ENCODE results near the gene PMEPA1. TPM values are rescaled to one million over a fixed set of nuclear protein-coding genes. Genes with fewer than 3 reads are reported as not detected.

PMEPA1 gene
- total RNA-seq, 1 donor from 2014 or later: 49.4 TPM

DNA sequence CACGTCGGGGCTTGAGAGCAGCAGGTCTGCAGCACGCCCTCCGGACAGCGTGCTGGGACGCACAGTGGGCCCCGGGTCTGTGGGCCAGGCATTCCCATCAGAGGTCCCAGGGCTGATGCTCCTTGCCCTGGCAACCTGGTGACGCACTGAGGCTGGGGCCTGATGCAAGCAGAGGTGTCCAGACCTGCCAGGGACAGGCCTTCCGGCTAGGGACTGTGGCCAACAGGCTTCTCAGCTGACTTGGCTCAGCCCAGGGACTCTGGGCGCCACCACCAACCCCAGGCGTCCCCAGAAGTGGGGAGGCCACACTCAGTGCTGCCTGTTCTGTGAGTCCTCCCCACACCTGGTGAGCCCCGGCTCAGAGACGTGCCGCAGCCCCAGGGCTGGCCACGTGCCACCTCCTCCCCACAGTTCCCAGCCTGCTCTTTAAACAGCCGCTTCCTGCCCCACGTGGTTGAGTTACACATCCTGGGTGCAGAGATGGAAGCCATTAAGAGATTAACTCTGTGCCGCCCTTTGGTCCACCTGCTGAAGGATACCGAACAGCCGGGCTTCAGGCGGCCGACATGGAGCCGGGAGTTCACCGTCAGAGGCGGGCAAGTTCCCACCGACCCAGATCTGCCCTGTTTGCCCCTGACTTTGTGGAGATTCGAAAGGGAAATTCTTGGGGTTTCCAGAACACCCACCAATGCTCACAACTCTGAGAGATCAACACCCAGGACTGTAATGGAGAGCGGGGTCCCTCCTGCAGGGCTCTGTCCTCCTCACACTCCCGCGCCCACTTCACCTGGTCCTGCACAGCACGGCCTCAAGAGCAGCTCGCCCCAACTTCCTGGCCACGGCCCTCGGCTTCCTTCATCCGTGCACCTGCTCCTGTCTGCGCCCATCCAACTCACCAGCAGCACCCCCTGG lies 52.0 kb downstream of the PMEPA1 start:
- Histone ChIP-seq H4K20me1 (ENCODE audit: insufficient read depth, low read length) (peaks cover 98% of the 10 kb centered on the region), H3K4me2 (ENCODE audit: low read length) (no peak overlapping the region), H3K79me2 (ENCODE audit: insufficient read depth, low read length) (peaks cover 79% of the 10 kb centered on the region), H3K36me3 (ENCODE audit: insufficient read depth, low read length) (peaks cover 6% of the 10 kb centered on the region), H2AFZ (ENCODE audit: low read depth, low read length) (no peak overlapping the region), H3K4me1 (ENCODE audit: insufficient read depth, low read length) (peaks cover 15% of the 10 kb centered on the region), H3K9me3 (ENCODE audit: insufficient read depth, low read depth, low read length) (no peaks in the 10 kb centered on the region), H3K9ac (ENCODE audit: low read length) (no peak overlapping the region), H3K27me3 (ENCODE audit: insufficient read depth, low read length) (no peaks in the 10 kb centered on the region), H3K27ac (ENCODE audit: low read depth, low read length) (no peak overlapping the region), H3K4me3 (ENCODE audit: insufficient read depth, low read depth, low read length) (no peak overlapping the region)
- no peak overlapping the region for H3K4me3 Mint-ChIP-seq (ENCODE audit: unreplicated experiment)
- no peak overlapping the region for H3K27ac Mint-ChIP-seq (ENCODE audit: unreplicated experiment)
- peaks cover 9% of the 10 kb centered on the region for H3K4me1 Mint-ChIP-seq (ENCODE audit: low read depth, unreplicated experiment)
- H3K9me3 Mint-ChIP-seq (ENCODE audit: unreplicated experiment): no peaks in the 10 kb centered on the region
- FAIRE-seq (no peak), DNase-seq (ENCODE audit: low read depth) (no peak)
- TF ChIP-seq, protein P1, sequence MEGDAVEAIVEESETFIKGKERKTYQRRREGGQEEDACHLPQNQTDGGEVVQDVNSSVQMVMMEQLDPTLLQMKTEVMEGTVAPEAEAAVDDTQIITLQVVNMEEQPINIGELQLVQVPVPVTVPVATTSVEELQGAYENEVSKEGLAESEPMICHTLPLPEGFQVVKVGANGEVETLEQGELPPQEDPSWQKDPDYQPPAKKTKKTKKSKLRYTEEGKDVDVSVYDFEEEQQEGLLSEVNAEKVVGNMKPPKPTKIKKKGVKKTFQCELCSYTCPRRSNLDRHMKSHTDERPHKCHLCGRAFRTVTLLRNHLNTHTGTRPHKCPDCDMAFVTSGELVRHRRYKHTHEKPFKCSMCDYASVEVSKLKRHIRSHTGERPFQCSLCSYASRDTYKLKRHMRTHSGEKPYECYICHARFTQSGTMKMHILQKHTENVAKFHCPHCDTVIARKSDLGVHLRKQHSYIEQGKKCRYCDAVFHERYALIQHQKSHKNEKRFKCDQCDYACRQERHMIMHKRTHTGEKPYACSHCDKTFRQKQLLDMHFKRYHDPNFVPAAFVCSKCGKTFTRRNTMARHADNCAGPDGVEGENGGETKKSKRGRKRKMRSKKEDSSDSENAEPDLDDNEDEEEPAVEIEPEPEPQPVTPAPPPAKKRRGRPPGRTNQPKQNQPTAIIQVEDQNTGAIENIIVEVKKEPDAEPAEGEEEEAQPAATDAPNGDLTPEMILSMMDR (IDR thresholded peaks at IDR 0.05; ENCODE audit: insufficient read depth, low read depth, low read length): no peak
- TF ChIP-seq EZH2 (IDR thresholded peaks at IDR 0.05; ENCODE audit: insufficient read depth, low read length): no peak
- H3K27me3 Mint-ChIP-seq (ENCODE audit: low read depth, unreplicated experiment): no peaks in the 10 kb centered on the region
- H3K36me3 Mint-ChIP-seq (ENCODE audit: low read depth, unreplicated experiment): peaks cover 18% of the 10 kb centered on the region

DNA sequence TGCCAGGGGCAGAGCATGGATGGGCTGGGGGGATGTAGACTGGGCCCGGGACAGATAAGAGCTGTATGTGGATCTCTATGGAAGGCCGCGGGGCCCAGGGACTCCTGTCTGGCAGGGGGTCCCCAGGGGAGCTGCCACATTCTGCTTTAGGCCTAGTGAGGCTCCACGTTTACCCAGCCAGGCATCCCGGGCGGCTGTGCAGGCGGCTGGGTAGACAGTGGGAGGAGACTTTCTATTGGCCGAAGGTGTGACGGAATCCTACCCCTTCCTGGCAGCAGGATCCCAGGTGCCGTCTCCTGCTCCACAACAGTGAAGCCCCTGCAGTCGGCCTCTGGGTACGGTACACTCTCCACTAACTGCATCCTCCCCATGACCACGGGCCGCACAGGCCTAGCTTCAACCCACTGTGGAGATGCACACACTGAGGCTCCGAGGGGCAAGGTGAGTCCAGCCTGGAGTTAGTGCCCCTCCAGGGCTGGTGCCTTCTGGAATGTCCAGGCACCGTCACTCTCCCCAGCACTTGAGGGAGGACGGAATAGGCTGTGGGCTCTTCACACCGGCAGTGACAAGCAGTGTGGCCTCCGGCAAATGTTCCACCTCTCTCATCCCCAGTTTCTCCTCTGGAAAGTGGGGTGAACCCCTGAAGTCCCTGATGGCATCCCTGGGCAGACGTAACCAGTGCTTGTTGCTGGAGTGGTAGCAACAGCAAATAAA lies 52.8 kb downstream of the PMEPA1 start:
- DNase-seq (ENCODE audit: low read depth) (no peak), FAIRE-seq (no peak)
- H3K9me3 ChIP-seq (ENCODE audit: insufficient read depth, low read depth, low read length): no peaks in the 10 kb centered on the region
- no peak overlapping the region for H3K4me2 ChIP-seq (ENCODE audit: low read length)
- H3K27me3 ChIP-seq (ENCODE audit: insufficient read depth, low read length): no peaks in the 10 kb centered on the region
- no peak overlapping the region for H3K9ac ChIP-seq (ENCODE audit: low read length)
- peaks cover 9% of the 10 kb centered on the region for H3K4me1 Mint-ChIP-seq (ENCODE audit: low read depth, unreplicated experiment)
- H3K4me3 Mint-ChIP-seq (ENCODE audit: unreplicated experiment): no peak overlapping the region
- H4K20me1 ChIP-seq (ENCODE audit: insufficient read depth, low read length): peaks cover 95% of the 10 kb centered on the region
- H3K4me3 ChIP-seq (ENCODE audit: insufficient read depth, low read depth, low read length): no peak overlapping the region
- peaks cover 70% of the 10 kb centered on the region for H3K79me2 ChIP-seq (ENCODE audit: insufficient read depth, low read length)
- peaks cover 6% of the 10 kb centered on the region for H3K36me3 ChIP-seq (ENCODE audit: insufficient read depth, low read length)
- no peaks in the 10 kb centered on the region for H3K9me3 Mint-ChIP-seq (ENCODE audit: unreplicated experiment)
- H3K4me1 ChIP-seq (ENCODE audit: insufficient read depth, low read length): peaks cover 11% of the 10 kb centered on the region
- no peak overlapping the region for H3K27ac ChIP-seq (ENCODE audit: low read depth, low read length)
- H3K27ac Mint-ChIP-seq (ENCODE audit: unreplicated experiment): no peak overlapping the region
- peaks cover 18% of the 10 kb centered on the region for H3K36me3 Mint-ChIP-seq (ENCODE audit: low read depth, unreplicated experiment)
- TF ChIP-seq, protein P1 (IDR thresholded peaks at IDR 0.05; ENCODE audit: insufficient read depth, low read depth, low read length): no peak
- no peak for TF ChIP-seq EZH2 (IDR thresholded peaks at IDR 0.05; ENCODE audit: insufficient read depth, low read length)
- H2AFZ ChIP-seq (ENCODE audit: low read depth, low read length): no peak overlapping the region
- H3K27me3 Mint-ChIP-seq (ENCODE audit: low read depth, unreplicated experiment): no peaks in the 10 kb centered on the region
